ENCODE data around the gene CAP2.

DNA sequence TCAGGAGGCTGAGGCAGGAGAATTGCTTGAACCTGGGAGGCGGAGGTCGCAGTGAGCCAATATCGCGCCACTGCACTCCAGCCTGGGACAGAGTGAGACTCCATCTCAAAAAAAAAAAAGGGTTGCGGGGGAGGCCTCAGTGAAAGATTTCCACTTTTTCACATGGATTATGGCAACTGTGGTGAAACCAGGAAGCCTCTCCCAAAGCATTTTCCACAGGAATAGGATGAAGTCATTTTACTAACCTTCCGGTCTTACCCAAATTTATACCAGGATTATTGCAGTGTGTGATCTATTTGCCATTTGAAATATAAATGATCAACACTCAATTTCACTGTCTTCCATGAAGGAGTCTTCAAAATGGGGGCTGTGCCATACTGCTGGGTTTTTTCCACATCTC is 113.1 kb downstream of the CAP2 start:
- TF ChIP-seq GATA3 (IDR thresholded peaks at IDR 0.05; ENCODE audit: low read depth, low read length) (no peak), GATA2 (IDR thresholded peaks at IDR 0.05; ENCODE audit: low read depth, low read length) (no peak)
